GM12878 (cell line): ENCODE measurements around the gene TLX1. TPM values are rescaled to one million over a fixed set of nuclear protein-coding genes. Genes with fewer than 3 reads are reported as not detected.

ENCODE experiments used
- CHD1 ChIP-seq: IDR thresholded peaks from 2 replicates; pipeline ENCODE4 v1.6.1; 2012; ENCODE audit warnings: low read depth, low read length, improper control_type of control experiment
- MEF2A ChIP-seq: IDR thresholded peaks from 2 replicates; pipeline ENCODE4 v1.6.1; 2011; ENCODE audit warnings: low read depth, mild to moderate bottlenecking, low read length, moderate library complexity; ENCODE audit not compliant: insufficient read depth
- RUNX3 ChIP-seq: IDR thresholded peaks from 2 replicates; pipeline ENCODE4 v1.6.1; 2012; ENCODE audit warnings: low read length, inconsistent platforms
- SMARCA5 ChIP-seq: fragments of 450-650 bp; IDR thresholded peaks from 2 replicates; pipeline ENCODE4 v1.6.1; 2017; ENCODE audit warnings: mild to moderate bottlenecking
- YBX1 ChIP-seq: fragments of 450-650 bp; IDR thresholded peaks from 2 replicates; pipeline ENCODE4 v1.6.1; 2016; ENCODE audit warnings: antibody characterized with exemption
- polyA plus RNA-seq, 11 experiments: library from polyadenylated mRNA; depleted of rRNA in 4 of 11; unstranded in 6 of 11; stranded (reverse) in 5 of 11; fragments of >200 nt; fragmentation: Nextera tagmentation in 4 of 11; fragmentation: Illumina TruSeq in 1 of 11; extraction: Ambion mirVana in 4 of 11; extraction: Trizol in 1 of 11; gene quantifications; 1 replicate in 1 of 11; 2 replicates in 10 of 11; pipeline versions ENCODE4 v1.2.1 to v1.2.3, GENCODE V29; 2011 to 2016; ENCODE audit warnings: inconsistent platforms in 2 of 11, missing spikeins in 2 of 11, low read depth in 1 of 11
- total RNA-seq, 4 experiments: library from RNA; depleted of rRNA in 3 of 4; stranded (reverse); fragments of >200 nt in 3 of 4; fragmentation: Illumina TruSeq in 1 of 4; extraction: Trizol in 1 of 4; gene quantifications; 2 replicates each; pipeline versions ENCODE4 v1.2.1 to v1.2.3, GENCODE V29; 2013 to 2021
- TF ChIP-seq, protein P1 (sequence below): IDR thresholded peaks from 2 replicates; pipeline ENCODE4 v1.6.1; 2012; ENCODE audit warnings: low read length, inconsistent platforms
- TF ChIP-seq, protein P2 (sequence below): fragments of 450-650 bp; IDR thresholded peaks from 2 replicates; pipeline ENCODE4 v1.6.1; 2014; ENCODE audit warnings: mild to moderate bottlenecking
- TF ChIP-seq, protein P3 (sequence below): IDR thresholded peaks from 2 replicates; pipeline ENCODE4 v1.6.1; 2012; ENCODE audit warnings: low read depth, low read length, improper control_type of control experiment
- TF ChIP-seq, protein P4 (sequence below): fragments of 150-350 bp; IDR thresholded peaks from 2 replicates; pipeline ENCODE4 v1.6.1; 2014; ENCODE audit warnings: mild to moderate bottlenecking, low read depth, low read length

The TLX1 gene
- total and polyA plus RNA-seq, 10 of the 15 experiments (the other 5 are each of a cell fraction or from before 2014, with no cell fraction given) = not detected

DNA sequence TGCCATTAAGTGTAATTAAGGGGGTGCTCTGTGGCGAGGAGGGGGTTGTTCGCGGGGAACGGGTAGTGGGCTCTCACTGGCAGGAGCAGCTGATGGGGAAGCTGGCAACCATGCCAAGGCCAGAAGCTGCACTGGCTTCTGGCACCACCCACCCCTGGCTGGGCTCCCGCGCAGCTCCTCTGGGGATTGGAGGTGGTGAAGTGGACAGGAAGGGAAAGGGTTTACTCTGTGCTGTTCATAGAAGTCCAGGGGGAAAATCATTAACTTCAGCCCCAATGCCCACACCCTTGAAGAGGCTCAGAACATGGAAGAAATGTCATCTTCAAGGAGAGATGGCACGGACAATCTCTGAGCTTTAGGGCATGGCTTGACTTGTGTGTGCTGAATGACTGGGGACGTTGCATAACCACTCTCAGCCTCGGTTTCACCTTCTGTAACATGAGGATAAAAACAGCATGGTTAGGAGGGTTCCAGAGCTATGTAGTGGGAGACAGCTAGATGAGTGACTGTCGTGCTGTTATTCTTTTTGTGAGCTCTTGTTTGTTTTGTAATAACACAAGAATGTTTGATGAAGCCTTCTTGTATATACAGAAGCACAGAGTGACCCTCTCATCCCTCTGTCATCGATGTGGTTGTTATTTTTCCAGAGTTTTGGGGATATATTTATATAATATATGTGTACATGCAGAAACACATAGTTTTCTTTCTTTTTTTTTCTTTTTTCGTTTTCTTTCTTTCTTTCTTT is 39.4 kb upstream of the TLX1 start (continued):
- TF ChIP-seq, protein P1, sequence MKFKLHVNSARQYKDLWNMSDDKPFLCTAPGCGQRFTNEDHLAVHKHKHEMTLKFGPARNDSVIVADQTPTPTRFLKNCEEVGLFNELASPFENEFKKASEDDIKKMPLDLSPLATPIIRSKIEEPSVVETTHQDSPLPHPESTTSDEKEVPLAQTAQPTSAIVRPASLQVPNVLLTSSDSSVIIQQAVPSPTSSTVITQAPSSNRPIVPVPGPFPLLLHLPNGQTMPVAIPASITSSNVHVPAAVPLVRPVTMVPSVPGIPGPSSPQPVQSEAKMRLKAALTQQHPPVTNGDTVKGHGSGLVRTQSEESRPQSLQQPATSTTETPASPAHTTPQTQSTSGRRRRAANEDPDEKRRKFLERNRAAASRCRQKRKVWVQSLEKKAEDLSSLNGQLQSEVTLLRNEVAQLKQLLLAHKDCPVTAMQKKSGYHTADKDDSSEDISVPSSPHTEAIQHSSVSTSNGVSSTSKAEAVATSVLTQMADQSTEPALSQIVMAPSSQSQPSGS = no peak
- TF ChIP-seq, protein P2, sequence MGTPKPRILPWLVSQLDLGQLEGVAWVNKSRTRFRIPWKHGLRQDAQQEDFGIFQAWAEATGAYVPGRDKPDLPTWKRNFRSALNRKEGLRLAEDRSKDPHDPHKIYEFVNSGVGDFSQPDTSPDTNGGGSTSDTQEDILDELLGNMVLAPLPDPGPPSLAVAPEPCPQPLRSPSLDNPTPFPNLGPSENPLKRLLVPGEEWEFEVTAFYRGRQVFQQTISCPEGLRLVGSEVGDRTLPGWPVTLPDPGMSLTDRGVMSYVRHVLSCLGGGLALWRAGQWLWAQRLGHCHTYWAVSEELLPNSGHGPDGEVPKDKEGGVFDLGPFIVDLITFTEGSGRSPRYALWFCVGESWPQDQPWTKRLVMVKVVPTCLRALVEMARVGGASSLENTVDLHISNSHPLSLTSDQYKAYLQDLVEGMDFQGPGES = no peak
- no peak for TF ChIP-seq SMARCA5
- TF ChIP-seq CHD1 = no peak
- TF ChIP-seq MEF2A = no peak
- no peak for TF ChIP-seq YBX1
- TF ChIP-seq, protein P3, sequence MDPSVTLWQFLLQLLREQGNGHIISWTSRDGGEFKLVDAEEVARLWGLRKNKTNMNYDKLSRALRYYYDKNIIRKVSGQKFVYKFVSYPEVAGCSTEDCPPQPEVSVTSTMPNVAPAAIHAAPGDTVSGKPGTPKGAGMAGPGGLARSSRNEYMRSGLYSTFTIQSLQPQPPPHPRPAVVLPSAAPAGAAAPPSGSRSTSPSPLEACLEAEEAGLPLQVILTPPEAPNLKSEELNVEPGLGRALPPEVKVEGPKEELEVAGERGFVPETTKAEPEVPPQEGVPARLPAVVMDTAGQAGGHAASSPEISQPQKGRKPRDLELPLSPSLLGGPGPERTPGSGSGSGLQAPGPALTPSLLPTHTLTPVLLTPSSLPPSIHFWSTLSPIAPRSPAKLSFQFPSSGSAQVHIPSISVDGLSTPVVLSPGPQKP = no peak
- TF ChIP-seq, protein P4, sequence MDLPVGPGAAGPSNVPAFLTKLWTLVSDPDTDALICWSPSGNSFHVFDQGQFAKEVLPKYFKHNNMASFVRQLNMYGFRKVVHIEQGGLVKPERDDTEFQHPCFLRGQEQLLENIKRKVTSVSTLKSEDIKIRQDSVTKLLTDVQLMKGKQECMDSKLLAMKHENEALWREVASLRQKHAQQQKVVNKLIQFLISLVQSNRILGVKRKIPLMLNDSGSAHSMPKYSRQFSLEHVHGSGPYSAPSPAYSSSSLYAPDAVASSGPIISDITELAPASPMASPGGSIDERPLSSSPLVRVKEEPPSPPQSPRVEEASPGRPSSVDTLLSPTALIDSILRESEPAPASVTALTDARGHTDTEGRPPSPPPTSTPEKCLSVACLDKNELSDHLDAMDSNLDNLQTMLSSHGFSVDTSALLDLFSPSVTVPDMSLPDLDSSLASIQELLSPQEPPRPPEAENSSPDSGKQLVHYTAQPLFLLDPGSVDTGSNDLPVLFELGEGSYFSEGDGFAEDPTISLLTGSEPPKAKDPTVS = no peak
- TF ChIP-seq RUNX3 = no peak
